KOPT-K1 (cell line): Measurements from ENCODE around the gene FTCD.
"Not testable (repeated sequence)": the region's sequence is repeated elsewhere in the genome, so short reads cannot be mapped to it uniquely, and the experiment has no call there.

Experiments
- H3K27ac ChIP-seq: fragments of 200-600 bp; sonication (generic); 2 replicates; pipeline ENCODE4 v1.5.1; 2016; ENCODE audit warnings: antibody characterized with exemption, mild to moderate bottlenecking, low read depth, low read length; ENCODE audit not compliant: poor library complexity, severe bottlenecking
- H3K36me3 ChIP-seq: fragments of 200-600 bp; sonication (generic); 2 replicates; pipeline ENCODE4 v1.5.1; 2017; ENCODE audit warnings: antibody characterized with exemption, mild to moderate bottlenecking, low read length, moderate library complexity; ENCODE audit not compliant: insufficient read depth
- H3K9me3 ChIP-seq: fragments of 200-600 bp; sonication (generic); 2 replicates; pipeline ENCODE4 v1.5.1; 2017; ENCODE audit warnings: antibody characterized with exemption, low read length, mild to moderate bottlenecking; ENCODE audit not compliant: insufficient read depth, poor library complexity, severe bottlenecking

Gene FTCD

GRCh38 chr21:46154155-46154954 lies 1.0 kb downstream of the FTCD start:
- H3K36me3 ChIP-seq: no peaks in the 10 kb centered on the region
- H3K9me3 ChIP-seq: no peaks in the 10 kb centered on the region
- H3K27ac ChIP-seq: no peak overlapping the region

GRCh38 chr21:46153247-46154154 lies 1.9 kb downstream of the FTCD start:
- Histone ChIP-seq H3K27ac (no peak overlapping the region), H3K9me3 (no peaks in the 10 kb centered on the region), H3K36me3 (no peaks in the 10 kb centered on the region)

GRCh38 chr21:46152927-46153246 lies 2.5 kb downstream of the FTCD start:
- Histone ChIP-seq H3K9me3 (no peaks in the 10 kb centered on the region), H3K27ac (no peak overlapping the region), H3K36me3 (no peaks in the 10 kb centered on the region)

- Histone ChIP-seq H3K36me3 (no peaks in the 10 kb centered on the region), H3K9me3 (no peaks in the 10 kb centered on the region), H3K27ac (no peak overlapping the region)
These were observed 3.1 kb downstream of the FTCD start for GRCh38 chr21:46151989-46152926.

GRCh38 chr21:46151261-46151988 lies 4.0 kb downstream of the FTCD start:
- Histone ChIP-seq H3K9me3 (no peaks in the 10 kb centered on the region), H3K36me3 (no peaks in the 10 kb centered on the region), H3K27ac (no peak overlapping the region)

GRCh38 chr21:46150491-46151121 lies 4.8 kb downstream of the FTCD start:
- H3K9me3 ChIP-seq: no peaks in the 10 kb centered on the region

GRCh38 chr21:46150073-46150472 lies 5.3 kb downstream of the FTCD start:
- H3K9me3 ChIP-seq: no peaks in the 10 kb centered on the region
- no peak overlapping the region for H3K27ac ChIP-seq
- no peaks in the 10 kb centered on the region for H3K36me3 ChIP-seq

More at GRCh38 chr21:46150491-46151121, 4.8 kb downstream of the FTCD start:
- Histone ChIP-seq H3K27ac (no peak overlapping the region), H3K36me3 (no peaks in the 10 kb centered on the region)

- Histone ChIP-seq H3K9me3 (no peaks in the 10 kb centered on the region), H3K27ac (no peak overlapping the region), H3K36me3 (no peaks in the 10 kb centered on the region)
These were observed 6.0 kb downstream of the FTCD start for GRCh38 chr21:46149205-46149901.

GRCh38 chr21:46148106-46148505 lies 7.3 kb downstream of the FTCD start:
- Histone ChIP-seq H3K27ac (no peak overlapping the region), H3K36me3 (no peaks in the 10 kb centered on the region), H3K9me3 (no peaks in the 10 kb centered on the region)

GRCh38 chr21:46147429-46147828 lies 8.0 kb downstream of the FTCD start:
- H3K36me3 ChIP-seq, H3K27ac ChIP-seq, H3K9me3 ChIP-seq: not testable (repeated sequence)

GRCh38 chr21:46146856-46147255 lies 8.5 kb downstream of the FTCD start:
- H3K9me3 ChIP-seq: no peaks in the 10 kb centered on the region
- no peak overlapping the region for H3K27ac ChIP-seq
- H3K36me3 ChIP-seq: no peaks in the 10 kb centered on the region

GRCh38 chr21:46145840-46146691 lies 9.3 kb downstream of the FTCD start:
- Histone ChIP-seq H3K27ac (no peak overlapping the region), H3K9me3 (no peaks in the 10 kb centered on the region), H3K36me3 (no peaks in the 10 kb centered on the region)
